Effector CD4-positive, alpha-beta T cell (primary cell): ENCODE results near the gene ATG16L1.
A peak's percentile ranks its signal among the peaks of the same experiment; 100 is the strongest.

Experiments used
- DNase-seq: peaks from one replicate; pipeline ENCODE4 v3.0.0-alpha.2; 2020
- total RNA-seq: gene quantifications from one replicate; lab custom pipeline; 2026; lab: John Stamatoyannopoulos, UW

Gene ATG16L1
- 166 reads per million, percentile 90 among the genes with 10 or more reads in this experiment for total RNA-seq

DNA sequence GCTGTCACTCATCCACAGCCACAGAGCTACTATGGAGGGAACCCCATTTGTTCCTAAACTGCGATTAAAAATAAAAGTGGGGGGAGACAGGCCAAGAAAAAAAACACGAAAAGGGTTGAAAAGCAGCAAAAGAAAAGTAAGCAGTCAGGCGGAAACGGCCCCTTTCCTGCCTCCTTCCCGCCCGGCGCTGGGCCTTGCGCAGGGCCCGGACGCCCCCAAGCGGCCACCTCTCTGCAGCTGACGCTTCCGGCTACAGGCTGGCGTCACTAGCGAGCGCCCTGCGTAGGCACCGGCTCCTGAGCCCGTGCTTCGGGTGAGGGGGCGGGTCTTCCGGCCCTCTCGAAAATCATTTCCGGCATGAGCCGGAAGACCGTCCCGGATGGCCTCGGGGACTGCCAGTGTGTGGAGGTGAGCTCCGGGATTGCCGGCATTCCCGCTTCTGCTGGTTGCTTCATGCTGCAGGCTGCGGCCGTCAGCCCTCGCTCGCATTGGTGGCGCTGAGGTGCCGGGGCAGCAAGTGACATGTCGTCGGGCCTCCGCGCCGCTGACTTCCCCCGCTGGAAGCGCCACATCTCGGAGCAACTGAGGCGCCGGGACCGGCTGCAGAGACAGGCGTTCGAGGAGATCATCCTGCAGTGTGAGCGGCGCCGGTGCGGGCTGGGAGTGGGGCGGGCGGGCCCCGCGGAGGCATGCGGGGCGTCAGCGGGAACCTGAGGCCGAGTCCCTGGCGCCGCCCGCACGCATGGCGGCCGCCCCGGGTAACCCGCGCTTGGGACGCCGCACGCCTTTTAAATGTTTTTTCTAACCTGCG, at the start of gene ATG16L1:
Gene ATG16L1 (plus strand): TSS at position 368 of the 811 bp plus-strand sequence. CDS start 155 bp downstream, at position 523.
- peak; percentile 94 for DNase-seq

DNA sequence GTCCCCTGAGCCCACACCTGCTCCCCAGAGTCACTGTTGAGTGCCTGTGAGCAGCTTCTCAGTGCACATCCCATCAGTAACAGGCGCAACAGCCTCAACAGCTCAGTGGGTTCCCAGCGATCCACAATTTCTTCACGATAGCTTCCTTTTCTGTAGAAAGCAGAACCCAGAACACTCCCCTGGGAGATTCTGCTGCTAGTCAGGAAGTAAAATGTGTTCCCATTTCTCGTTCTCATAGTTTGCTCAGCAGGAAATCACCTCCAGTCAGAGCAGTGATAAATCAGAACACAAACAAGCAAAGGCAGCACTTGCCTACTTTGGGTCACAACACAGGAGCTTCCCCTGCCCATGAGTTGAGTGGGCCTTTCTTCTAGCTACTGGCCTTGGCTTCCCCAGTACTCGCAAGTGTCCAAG, 48.9 kb upstream of the ATG16L1 start:
- no peak for DNase-seq

DNA sequence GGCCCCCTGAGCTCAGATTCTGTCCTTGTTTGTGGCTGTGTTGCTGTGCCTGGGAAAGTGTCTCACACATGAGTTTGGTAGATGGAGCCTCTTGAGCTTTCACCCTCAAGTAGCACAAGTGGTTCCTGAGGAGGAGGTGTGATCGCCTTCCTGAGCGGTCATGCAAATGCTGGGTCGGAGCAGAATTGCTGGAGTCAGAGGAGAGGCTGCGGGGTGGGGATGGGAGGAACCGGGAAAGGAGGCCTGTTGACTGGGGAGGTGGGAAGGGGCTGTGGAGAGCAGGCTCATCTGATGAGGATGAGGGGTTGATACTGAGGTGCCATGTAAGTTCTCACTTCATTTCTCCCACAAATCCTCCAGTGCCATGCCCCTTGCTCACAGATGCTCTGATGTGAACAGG, 48.4 kb upstream of the ATG16L1 start:
- no peak for DNase-seq

DNA sequence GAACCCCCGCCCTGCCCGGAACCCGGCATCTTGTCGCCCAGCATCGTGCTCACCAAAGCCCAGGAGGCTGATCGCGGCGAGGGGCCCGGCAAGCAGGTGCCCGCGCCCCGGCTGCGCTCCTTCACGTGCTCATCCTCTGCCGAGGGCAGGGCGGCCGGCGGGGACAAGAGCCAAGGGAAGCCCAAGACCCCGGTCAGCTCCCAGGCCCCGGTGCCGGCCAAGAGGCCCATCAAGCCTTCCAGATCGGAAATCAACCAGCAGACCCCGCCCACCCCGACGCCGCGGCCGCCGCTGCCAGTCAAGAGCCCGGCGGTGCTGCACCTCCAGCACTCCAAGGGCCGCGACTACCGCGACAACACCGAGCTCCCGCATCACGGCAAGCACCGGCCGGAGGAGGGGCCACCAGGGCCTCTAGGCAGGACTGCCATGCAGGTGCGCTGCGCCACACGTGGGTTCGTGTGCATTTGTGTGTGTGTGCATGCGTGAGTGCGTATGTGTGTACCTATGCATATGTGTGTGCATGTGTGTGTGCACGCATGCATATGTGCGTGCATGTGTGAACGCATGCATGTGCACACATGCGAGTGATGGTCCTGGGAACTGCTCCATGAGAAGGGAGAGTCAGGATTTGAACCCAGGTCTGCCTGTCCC, 47.1 kb upstream of the ATG16L1 start:
- DNase-seq = no peak

DNA sequence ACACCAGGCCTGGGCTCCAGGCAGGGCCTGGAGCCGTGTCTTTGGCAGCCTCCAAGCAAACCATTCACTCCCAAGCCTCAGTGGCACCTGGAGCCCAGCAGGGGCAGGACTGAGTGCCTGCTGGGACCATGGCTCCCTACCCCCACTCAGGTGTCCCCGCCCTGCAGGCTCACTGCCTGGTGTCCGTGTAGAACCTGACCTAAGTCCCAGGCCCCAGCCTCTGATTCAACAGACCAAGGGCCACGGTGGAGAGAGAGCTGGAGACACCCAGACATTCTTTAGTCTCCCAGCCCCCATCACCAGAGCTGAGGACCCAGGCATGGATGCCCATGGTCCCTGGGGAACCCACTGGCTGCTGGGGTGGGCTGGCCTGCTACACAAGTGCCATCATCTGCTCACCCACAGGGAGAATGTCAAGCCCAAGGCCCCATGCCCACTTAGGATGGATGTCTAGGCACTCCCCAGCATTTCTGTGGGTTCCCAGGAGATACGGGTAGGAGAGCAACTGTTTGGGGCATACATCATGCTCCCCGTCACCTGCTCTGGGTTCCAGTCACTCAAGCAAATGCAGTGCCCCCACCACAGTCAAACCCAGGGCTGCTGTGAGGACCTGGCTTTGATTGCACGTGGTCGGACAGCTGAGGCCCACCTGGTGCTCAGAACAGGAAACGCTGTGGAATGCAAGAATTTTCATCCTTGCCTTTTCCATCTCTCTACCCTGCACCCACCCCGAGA, 42.9 kb upstream of the ATG16L1 start:
- DNase-seq = no peak

- no peak for DNase-seq
Measured at GRCh38 chr2:233209117-233209532, 42.3 kb upstream of the ATG16L1 start.

DNA sequence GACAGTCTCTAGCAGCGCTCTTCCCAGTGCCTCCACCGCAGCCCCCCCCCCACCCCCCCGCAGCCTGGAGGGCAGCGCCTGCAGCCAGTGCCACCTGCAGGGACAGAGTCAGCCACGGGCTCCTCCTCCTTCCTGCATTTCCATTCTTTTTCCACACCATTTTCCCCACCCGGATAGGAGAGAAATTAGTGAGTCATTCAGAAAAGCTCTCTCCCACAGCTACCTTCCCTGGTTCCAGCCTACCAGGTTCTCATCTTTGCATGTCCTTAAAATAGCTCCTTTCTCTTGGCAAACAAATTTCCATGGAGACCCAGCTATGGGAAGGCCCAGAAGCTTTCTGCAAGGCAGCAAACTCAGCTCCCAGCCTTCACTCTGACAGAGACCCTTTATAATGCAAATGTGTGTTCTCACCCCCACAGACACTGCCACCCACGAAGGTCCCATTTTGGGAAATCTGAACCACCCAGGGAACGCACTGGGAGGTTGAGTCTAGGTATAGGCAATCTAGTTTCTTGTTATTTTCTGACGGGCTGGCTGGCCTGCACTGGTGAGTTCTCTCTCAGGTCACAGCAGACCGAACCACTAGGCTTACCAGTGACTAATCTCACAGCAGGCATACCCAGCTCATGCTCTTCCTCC, 41.8 kb upstream of the ATG16L1 start:
- DNase-seq = no peak

DNA sequence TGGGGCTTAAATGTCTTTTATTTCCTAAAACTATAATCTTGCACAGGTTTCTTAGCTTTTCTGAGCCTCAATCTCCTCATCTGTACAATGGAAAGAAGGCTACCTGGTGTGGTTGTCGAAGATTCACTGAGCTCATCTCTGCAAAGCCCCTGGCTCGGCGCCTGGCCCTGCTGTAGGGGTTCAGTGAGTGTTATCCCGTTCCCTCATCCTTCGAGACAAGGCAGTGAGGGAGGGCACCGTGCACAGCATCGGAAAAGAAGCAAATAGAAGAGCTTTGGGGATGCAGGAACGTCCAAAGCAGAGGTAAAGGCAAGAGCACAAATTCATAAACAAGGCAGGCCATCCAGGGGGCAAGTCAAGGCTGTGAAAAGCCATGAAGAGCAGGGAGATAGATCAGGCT, 41.2 kb upstream of the ATG16L1 start:
- DNase-seq = no peak

GRCh38 chr2:233210843-233211547, 40.5 kb upstream of the ATG16L1 start:
- no peak for DNase-seq

GRCh38 chr2:233211548-233211895, 40.0 kb upstream of the ATG16L1 start:
- DNase-seq = no peak

DNA sequence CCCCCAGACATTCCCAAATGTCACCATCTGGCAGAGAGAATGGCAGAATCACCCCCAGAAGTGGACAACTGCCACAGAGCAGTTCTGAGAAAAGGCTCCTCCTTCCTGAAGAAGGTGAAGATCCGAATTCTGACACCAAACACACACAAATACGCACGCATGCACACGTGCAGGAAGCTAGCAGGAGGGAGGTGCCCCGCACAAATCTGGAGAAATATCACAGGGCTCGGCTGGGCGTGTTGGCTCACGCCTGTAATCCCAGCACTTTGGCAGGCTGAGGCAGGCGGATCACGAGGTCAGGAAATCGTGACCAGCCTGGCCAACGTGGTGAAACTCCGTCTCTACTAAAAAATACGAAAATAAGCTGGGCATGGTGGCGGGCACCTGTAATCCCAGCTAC, 38.5 kb upstream of the ATG16L1 start:
- DNase-seq = no peak

DNA sequence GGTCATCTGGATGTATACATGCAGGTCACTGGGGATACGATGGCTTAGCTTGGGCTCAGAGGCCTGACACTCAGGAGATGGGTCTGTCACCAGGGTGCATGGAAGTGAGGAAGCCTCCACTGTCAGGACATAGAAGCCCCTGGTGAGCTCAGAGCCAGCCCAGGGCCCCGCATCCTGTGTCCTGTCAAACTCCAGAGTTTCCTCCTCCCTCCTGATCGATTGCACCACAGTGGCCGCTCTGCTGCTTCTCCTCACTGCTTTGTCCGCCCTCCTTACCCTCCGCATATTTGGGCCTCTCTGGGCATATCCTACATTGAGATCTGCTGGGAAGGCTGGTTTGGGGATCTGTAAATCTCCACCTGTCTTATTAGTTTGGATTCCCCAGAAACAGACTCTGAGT, 37.5 kb upstream of the ATG16L1 start:
- no peak for DNase-seq

DNA sequence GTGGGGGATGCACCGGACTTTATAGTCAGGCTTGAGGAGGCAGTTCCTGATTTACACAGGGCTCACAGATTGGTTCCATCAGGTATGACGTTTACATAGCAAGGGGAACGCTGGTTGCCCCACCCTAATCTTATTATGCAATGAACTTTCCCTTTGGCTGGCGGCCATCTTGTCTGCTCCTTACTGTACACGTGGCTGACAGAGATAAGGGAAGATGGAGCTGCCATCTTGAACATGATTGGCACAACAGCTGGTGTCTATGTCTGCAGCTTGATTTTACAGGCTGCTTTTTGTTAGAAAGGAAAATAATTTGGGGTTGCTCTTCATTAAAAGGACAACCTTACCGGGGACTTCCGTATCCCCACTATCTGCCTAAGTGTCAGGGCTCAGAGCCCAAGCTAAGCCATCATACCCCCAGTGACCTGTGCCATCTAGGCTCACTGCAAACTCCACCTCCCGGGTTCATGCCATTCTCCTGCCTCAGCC, 33.5 kb upstream of the ATG16L1 start:
- DNase-seq = no peak

GRCh38 chr2:233218836-233219235, 32.6 kb upstream of the ATG16L1 start:
- DNase-seq = no peak

DNA sequence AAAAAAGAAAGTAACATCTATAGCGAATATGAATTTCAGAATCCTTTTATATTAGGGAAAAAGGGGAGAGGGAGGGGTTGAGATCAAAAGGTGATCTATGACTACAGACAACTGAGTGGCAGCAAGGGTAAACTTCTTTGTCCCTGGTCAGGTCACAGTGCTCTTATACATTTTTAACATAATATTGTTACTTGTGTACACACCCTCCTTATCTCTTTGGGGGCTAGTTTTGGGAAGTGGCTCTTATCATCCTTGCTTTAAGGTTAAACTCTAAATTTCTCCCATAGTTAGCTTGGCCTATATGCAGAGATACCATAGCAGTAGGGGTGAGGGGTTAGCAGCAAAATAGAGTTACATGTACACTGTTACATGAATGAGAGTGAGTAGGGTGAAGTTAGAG, 31.6 kb upstream of the ATG16L1 start:
- DNase-seq = no peak

DNA sequence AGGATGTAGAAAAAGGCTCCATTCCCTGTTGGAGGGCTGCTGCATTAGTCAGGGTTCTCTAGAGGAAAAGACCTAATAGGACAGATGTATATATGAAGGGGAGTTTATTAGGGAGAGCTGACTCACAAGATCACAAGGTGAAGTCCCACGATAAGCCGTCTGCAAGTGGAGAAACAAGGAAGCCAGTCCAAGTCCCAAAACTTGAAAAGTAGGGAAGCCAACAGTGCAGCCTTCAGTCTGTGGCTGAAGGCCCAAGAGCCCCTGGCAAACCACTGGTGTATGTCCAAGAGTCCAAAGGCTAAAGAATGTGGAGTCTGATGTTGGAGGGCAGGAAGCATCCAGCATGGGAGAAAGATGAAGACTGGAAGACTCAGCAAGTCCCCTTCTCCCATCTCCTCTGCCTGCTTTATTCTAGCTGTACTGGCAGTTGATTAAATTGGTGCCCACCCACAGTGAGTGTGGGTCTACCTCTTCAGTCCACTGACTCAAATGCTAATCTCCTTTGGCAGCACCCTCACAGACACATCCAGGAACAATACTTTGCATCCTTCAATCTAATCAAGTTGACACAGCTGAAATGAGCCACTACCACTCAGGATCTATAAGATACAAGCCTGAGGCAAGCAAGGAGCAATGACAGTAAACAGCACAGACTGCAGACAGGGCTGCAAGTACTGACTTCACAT, 30.0 kb upstream of the ATG16L1 start:
- DNase-seq = no peak

GRCh38 chr2:233223059-233223894, 28.2 kb upstream of the ATG16L1 start:
- DNase-seq = no peak

DNA sequence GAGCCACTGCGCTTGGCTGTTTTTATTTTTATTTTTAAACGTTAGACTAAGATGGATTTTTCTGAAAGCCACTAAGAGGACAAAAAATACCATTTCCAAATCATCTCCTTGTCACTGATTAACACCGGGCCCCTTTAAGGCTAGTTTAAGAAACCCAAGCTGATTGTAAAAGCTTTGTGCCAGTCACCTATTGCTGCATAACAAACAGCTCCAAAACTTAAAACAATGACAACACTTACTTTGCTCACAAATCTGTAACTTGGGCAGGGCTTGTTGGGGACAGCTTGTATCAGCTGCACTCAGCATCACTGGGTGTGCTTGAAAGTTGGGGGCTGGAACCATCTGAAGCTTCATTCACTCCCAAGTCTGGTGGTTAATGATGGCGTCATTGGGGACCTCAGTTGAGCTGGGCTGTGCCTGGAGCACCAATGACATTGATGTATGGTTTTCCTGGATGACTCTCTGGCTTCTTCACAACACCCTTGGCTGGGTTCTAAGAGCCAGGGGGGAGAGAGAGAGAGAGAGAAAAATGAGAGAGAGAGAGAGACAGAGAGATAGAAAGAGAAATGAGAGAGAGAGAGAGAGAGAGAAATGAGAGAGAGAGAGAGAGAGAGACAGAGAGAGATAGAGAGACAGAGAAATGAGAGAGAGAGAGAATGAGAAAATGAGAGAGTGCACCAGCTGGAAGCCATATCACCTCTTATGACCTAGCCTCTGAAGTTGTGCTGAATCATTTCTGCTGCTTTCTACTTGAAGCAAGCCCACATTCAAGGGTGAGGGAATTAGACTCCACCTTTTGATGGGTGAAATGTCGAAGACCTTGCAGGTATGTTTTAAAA, 26.0 kb upstream of the ATG16L1 start:
- no peak for DNase-seq

DNA sequence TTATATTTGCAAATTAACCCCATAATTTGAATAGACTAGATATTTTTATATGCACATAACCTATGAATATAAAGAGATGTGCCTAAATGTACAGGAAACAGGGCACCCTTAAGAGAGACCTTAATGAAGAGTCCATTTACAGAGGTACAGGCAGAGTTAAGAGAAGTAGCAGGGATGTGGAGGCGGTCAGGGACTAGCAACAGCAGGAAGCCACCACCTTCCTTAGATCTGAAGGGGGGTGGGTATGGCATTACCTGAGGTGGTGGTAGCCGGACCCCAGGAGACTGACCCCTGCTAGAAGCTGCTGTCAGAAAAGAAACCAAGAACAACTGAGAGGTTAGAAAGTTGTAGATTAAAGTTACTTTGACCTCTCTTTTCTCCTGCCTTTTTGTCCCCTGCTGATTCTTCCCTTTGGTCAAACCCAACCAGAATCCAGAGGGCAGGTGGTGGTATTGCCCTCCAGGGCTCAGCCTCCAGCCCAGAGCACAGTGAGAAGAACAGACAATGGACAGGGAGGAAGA, 24.9 kb upstream of the ATG16L1 start:
- no peak for DNase-seq
